AG04449 (cell line): Measurements from ENCODE around the gene ARHGAP10.

Experiments used
- CTCF ChIA-PET: fragments of 350-600 bp; formaldehyde crosslinking; extraction: SDS; loops from one replicate; lab custom pipeline; 2021; ENCODE audit warnings: antibody characterized with exemption; lab: Yijun Ruan, JAX
- POLR2A ChIA-PET: fragments of 400-600, 350-600 bp; formaldehyde crosslinking; extraction: SDS; loops from one replicate; lab custom pipeline; 2020; ENCODE audit warnings: antibody characterized with exemption, inconsistent platforms; lab: Yijun Ruan, JAX
- DNase-seq: peaks from one replicate; pipeline ENCODE4 v3.0.0-alpha.2; 2010; ENCODE audit warnings: low read depth, low spot score
- H3K4me3 ChIP-seq: 2 replicates; pipeline ENCODE4 v1.5.1; 2011; ENCODE audit warnings: low read depth, mild to moderate bottlenecking, control low read depth, low read length
- TF ChIP-seq, protein P1 (sequence below): IDR thresholded peaks from one replicate; pipeline ENCODE4 v1.5.1; 2011; ENCODE audit warnings: mild to moderate bottlenecking, moderate library complexity, low read length, control low read depth, inconsistent platforms; ENCODE audit not compliant: insufficient read depth; ENCODE audit errors: missing control alignments

ARHGAP10 gene

GRCh38 chr4:147780137-147780777, 48.4 kb downstream of the ARHGAP10 start:
- CTCF ChIA-PET, result interaction anchor here (1.9 kb wide), 2 partner anchors 85 to 87 kb away, joined by 4 to 5 read pairs; no protein-coding TSS in a partner anchor
- H3K4me3 ChIP-seq, result no peak overlapping the region
- DNase-seq, result no peak
- POLR2A ChIA-PET, result no interaction called here
- TF ChIP-seq, protein P1, sequence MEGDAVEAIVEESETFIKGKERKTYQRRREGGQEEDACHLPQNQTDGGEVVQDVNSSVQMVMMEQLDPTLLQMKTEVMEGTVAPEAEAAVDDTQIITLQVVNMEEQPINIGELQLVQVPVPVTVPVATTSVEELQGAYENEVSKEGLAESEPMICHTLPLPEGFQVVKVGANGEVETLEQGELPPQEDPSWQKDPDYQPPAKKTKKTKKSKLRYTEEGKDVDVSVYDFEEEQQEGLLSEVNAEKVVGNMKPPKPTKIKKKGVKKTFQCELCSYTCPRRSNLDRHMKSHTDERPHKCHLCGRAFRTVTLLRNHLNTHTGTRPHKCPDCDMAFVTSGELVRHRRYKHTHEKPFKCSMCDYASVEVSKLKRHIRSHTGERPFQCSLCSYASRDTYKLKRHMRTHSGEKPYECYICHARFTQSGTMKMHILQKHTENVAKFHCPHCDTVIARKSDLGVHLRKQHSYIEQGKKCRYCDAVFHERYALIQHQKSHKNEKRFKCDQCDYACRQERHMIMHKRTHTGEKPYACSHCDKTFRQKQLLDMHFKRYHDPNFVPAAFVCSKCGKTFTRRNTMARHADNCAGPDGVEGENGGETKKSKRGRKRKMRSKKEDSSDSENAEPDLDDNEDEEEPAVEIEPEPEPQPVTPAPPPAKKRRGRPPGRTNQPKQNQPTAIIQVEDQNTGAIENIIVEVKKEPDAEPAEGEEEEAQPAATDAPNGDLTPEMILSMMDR, result no peak

DNA sequence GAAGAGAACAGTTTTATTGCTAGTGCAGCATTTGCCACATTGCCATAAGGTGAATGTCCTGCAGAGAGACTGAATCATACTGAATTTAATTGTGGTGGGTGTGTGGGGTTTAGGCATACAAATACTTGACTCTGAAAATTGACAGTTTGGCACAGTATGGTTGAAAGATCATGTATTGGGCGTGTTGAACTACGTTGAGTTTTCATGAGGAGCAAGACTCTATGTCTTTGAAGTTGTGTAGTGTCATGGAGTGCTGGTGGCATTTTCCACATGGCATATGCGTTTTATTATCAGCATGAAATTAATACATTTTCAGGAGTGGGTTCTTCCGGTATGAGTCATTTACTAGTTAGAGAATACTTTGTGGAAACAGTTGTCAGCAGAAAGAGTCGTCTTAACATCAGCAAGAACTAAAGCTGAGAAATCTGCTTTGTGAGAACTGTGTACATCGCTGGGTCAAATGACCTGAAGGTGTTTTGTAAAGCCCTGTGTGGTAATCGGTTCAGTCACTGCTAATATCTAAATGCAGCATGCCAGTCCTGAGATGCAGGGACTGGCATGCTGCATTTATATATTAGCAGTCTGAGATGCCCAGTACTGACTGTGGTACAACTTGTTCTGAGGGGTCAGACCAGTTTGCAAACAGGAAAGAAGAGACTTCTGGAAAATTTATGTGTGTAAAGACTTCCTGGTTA, 50.3 kb downstream of the ARHGAP10 start:
- CTCF ChIA-PET, result no interaction called here
- TF ChIP-seq, protein P1, result no peak
- H3K4me3 ChIP-seq, result no peak overlapping the region
- DNase-seq, result no peak
- POLR2A ChIA-PET, result no interaction called here

DNA sequence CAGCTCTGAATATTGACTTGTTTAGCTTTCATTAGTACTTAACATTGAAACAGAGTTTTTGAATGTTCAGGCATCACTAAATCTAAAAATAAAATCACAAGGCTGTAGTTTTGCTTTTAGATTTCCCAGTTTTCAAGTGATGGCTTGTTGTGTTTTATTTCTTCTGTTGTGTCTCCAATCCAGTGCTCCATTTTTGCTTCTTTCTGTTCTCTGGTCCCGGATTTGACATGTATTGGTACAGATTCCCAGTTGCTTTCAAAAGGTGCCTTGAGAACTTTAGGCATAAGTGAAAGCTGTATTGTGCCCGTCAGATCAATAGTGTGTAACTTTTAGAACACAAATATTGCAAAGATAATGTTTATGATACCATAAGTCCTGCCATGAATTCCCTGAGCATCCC, 53.2 kb downstream of the ARHGAP10 start:
- TF ChIP-seq, protein P1, result no peak
- H3K4me3 ChIP-seq, result no peak overlapping the region
- CTCF ChIA-PET, result interaction anchor here (1.6 to 2.3 kb wide), 2 partner anchors 20 to 82 kb away, joined by 3 to 16 read pairs; no protein-coding TSS in a partner anchor
- no peak for DNase-seq
- POLR2A ChIA-PET, result no interaction called here

- no peak overlapping the region for H3K4me3 ChIP-seq
- TF ChIP-seq, protein P1, result no peak
- DNase-seq, result no peak
- CTCF ChIA-PET, result interaction anchor here (1.6 to 2.3 kb wide), 2 partner anchors 19 to 81 kb away, joined by 3 to 16 read pairs; no protein-coding TSS in a partner anchor
- POLR2A ChIA-PET, result no interaction called here
Measured at GRCh38 chr4:147786031-147786430, 54.1 kb downstream of the ARHGAP10 start.

DNA sequence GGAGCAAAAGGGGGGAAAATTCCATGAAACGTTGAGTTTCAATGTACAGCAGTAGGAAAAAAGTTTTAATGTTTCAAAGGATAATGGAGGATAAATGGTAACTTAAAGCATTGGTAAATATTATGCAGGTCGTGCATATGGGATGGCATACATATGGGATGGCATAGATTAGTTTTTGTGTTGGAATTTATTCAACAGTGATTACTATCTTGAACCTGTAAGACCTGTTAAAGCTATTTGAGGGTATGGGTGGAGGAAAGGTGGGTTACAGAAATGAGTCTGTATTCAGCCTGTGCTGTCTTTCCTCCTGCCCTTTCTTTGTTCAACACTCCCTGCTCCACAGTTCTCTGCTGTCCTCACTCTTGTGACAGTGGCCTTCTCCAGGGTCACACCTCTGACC, 54.6 kb downstream of the ARHGAP10 start:
- CTCF ChIA-PET, result interaction anchor here (1.3 to 2.3 kb wide), 5 partner anchors 9 to 80 kb away, joined by 3 to 16 read pairs (median 4); no protein-coding TSS in a partner anchor
- DNase-seq, result no peak
- POLR2A ChIA-PET, result no interaction called here
- H3K4me3 ChIP-seq, result no peak overlapping the region
- TF ChIP-seq, protein P1, result no peak

DNA sequence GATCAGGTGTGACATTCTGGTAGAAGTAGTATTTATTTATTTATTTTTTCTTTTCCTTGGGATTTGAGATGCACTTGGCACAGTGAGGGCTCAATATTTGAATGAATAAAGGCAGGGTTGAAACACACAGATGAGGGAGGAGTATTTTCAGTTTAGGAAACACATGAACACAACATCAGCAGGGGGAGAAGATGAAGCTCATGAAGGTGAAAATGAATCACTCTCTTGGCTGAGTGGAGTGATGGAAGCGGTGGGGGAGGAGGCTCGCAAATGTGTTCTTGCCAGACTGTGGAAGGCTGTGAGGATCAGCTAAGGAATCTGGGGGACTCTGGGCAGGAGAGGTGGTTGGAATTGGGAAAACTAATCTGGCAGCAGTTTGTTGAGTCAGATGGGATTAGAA, 55.3 kb downstream of the ARHGAP10 start:
- ChIA-PET POLR2A (interaction anchor here (0.7 kb wide), 1 partner anchor 158 kb away, joined by 3 read pairs; no protein-coding TSS in a partner anchor), CTCF (interaction anchor here (1.3 to 1.5 kb wide), 5 partner anchors 9 to 79 kb away, joined by 3 to 5 read pairs (median 4); no protein-coding TSS in a partner anchor)
- H3K4me3 ChIP-seq, result no peak overlapping the region
- DNase-seq, result no peak
- TF ChIP-seq, protein P1, result no peak
